Panc1 (cell line): ENCODE measurements around the gene TPM4. TPM values are rescaled to one million over a fixed set of nuclear protein-coding genes. Genes with fewer than 3 reads are reported as not detected.

Experiments used
- ATAC-seq: fragments of 200-7000 bp; cut with Tn5 transposase; 2 replicates; pipeline ENCODE4 v1.9.1; 2020; ENCODE audit warnings: mild to moderate bottlenecking, moderate library complexity
- BruUV-seq: library from RNA; stranded (reverse); fragments of 400-500 nt; replicated peaks from 2 replicates; lab custom pipeline; 2021; lab: Mats Ljungman, UMichigan
- CTCF ChIA-PET: fragments of 300-600 bp; sonication (Branson Sonifier 250); formaldehyde crosslinking; loops from one replicate; lab custom pipeline; 2022; ENCODE audit warnings: antibody characterized with exemption; lab: Charles Lee
- POLR2A ChIA-PET: fragments of 300-600 bp; sonication (Branson Sonifier 250); formaldehyde crosslinking; loops from one replicate; lab custom pipeline; 2022; ENCODE audit warnings: antibody characterized with exemption; lab: Charles Lee
- DNase-seq: peaks from one replicate; pipeline ENCODE4 v3.0.0-alpha.2; 2010; ENCODE audit warnings: low read depth, low spot score
- H3K27ac ChIP-seq: 2 replicates; pipeline ENCODE4 v1.5.1; 2011; ENCODE audit warnings: mild to moderate bottlenecking, low read length, inconsistent platforms
- H3K27me3 ChIP-seq: fragments of 200-500 bp; sonication (Bioruptor generic); 2 replicates; pipeline ENCODE4 v1.6.0; 2014; ENCODE audit warnings: low read length, inconsistent platforms; ENCODE audit not compliant: control insufficient read depth, insufficient read depth
- H3K36me3 ChIP-seq: fragments of 200-500 bp; sonication (Bioruptor generic); 2 replicates; pipeline ENCODE4 v1.5.1; 2014; ENCODE audit warnings: inconsistent platforms, mild to moderate bottlenecking, low read length, moderate library complexity; ENCODE audit not compliant: control insufficient read depth, insufficient read depth
- H3K4me1 ChIP-seq: 2 replicates; pipeline ENCODE4 v1.5.1; 2011; ENCODE audit warnings: inconsistent platforms, mild to moderate bottlenecking, low read length, moderate library complexity; ENCODE audit not compliant: control insufficient read depth, insufficient read depth
- H3K4me3 ChIP-seq, 2 experiments: 2 replicates each; pipeline ENCODE4 v1.5.1; 2011 to 2012; ENCODE audit warnings: low read depth in 2 of 2, low read length in 2 of 2, mild to moderate bottlenecking in 2 of 2, inconsistent platforms in 1 of 2, moderate library complexity in 1 of 2
- H3K9me3 ChIP-seq: fragments of 200-500 bp; sonication (Bioruptor generic); 2 replicates; pipeline ENCODE4 v1.5.1; 2014; ENCODE audit warnings: low read depth, mild to moderate bottlenecking, inconsistent platforms, low read length, moderate library complexity; ENCODE audit not compliant: control insufficient read depth, insufficient read depth
- CTCF ChIP-seq: fragments of 450-650 bp; IDR thresholded peaks from 2 replicates; pipeline ENCODE4 v1.5.1; 2017; ENCODE audit warnings: mild to moderate bottlenecking
- POLR2AphosphoS5 ChIP-seq: IDR thresholded peaks from 2 replicates; pipeline ENCODE4 v1.6.1; 2012; ENCODE audit warnings: mild to moderate bottlenecking, low read depth, low read length, moderate library complexity
- SIN3A ChIP-seq: IDR thresholded peaks from 2 replicates; pipeline ENCODE4 v1.6.1; 2012; ENCODE audit warnings: low read depth, mild to moderate bottlenecking, low read length, moderate library complexity, borderline replicate concordance; ENCODE audit not compliant: insufficient read depth
- TCF7L2 ChIP-seq: IDR thresholded peaks from 2 replicates; pipeline ENCODE4 v1.6.1; 2011; ENCODE audit warnings: mild to moderate bottlenecking, low read depth, low read length, inconsistent platforms
- in situ Hi-C: cut with HindIII; loops from 2 replicates; pipeline ENCODE4 v1.10.0; 2016; ENCODE audit warnings: low sequenced_read_pairs, low pct_unique_long_range_greater_than_20kb
- intact Hi-C: fragments of 100-400 bp; cut with micrococcal nuclease; formaldehyde crosslinking; loops from one replicate; pipeline ENCODE4 v1.10.0; 2022; ENCODE audit not compliant: unreplicated experiment
- total RNA-seq: library from RNA; stranded (reverse); gene quantifications from one replicate; pipeline ENCODE4 v1.2.1, GENCODE V29; 2021; ENCODE audit not compliant: unreplicated experiment
- TF ChIP-seq, protein P1 (sequence below), 2 experiments: IDR thresholded peaks; 2 replicates each; pipeline ENCODE4 v1.6.1; 2011 to 2012; ENCODE audit warnings: low read depth in 2 of 2, control low read depth in 1 of 2, low read length in 1 of 2, mild to moderate bottlenecking in 1 of 2, moderate library complexity in 1 of 2; ENCODE audit not compliant: insufficient read depth in 1 of 2

TPM4 gene
- total RNA-seq, 1 experiment from 2014 or later = 165 TPM

DNA sequence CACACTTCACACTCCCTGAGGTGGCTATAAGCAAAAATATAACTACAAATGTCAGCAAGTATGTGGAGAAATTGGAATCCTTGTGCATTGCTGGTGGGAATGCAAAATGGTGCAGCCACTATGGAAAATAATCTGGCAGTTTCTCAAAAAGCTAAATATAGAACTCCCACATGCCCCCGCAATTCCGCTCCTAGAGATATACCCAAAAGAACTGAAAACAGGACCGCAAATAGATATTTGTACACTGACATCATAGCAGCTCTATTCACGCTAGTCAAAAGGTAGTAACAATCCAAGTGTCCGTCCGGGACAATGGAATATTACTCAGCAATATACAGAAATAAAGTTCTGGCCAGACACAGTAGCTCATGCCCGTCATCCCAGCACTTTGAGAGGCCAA is 31.5 kb upstream of the TPM4 start:
- Histone ChIP-seq H3K9me3 (no peaks in the 10 kb centered on the region), H3K27me3 (no peaks in the 10 kb centered on the region), H3K36me3 (no peaks in the 10 kb centered on the region), H3K27ac (no peak overlapping the region), H3K4me1 (no peaks in the 10 kb centered on the region), H3K4me3 (no peak overlapping the region)
- DNase-seq (no peak), ATAC-seq (no peak)
- intact Hi-C loops = loop anchor here (5.0 kb wide), 1 partner anchor 138 kb away; no protein-coding TSS in a partner anchor
- in situ Hi-C loops = no loop called here
- TF ChIP-seq POLR2AphosphoS5 = no peak
- no peak for TF ChIP-seq CTCF
- no peak for TF ChIP-seq TCF7L2
- TF ChIP-seq, protein P1, sequence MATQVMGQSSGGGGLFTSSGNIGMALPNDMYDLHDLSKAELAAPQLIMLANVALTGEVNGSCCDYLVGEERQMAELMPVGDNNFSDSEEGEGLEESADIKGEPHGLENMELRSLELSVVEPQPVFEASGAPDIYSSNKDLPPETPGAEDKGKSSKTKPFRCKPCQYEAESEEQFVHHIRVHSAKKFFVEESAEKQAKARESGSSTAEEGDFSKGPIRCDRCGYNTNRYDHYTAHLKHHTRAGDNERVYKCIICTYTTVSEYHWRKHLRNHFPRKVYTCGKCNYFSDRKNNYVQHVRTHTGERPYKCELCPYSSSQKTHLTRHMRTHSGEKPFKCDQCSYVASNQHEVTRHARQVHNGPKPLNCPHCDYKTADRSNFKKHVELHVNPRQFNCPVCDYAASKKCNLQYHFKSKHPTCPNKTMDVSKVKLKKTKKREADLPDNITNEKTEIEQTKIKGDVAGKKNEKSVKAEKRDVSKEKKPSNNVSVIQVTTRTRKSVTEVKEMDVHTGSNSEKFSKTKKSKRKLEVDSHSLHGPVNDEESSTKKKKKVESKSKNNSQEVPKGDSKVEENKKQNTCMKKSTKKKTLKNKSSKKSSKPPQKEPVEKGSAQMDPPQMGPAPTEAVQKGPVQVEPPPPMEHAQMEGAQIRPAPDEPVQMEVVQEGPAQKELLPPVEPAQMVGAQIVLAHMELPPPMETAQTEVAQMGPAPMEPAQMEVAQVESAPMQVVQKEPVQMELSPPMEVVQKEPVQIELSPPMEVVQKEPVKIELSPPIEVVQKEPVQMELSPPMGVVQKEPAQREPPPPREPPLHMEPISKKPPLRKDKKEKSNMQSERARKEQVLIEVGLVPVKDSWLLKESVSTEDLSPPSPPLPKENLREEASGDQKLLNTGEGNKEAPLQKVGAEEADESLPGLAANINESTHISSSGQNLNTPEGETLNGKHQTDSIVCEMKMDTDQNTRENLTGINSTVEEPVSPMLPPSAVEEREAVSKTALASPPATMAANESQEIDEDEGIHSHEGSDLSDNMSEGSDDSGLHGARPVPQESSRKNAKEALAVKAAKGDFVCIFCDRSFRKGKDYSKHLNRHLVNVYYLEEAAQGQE (IDR thresholded peaks at IDR 0.05; ENCODE audit: insufficient read depth in 1 of 2, low read depth in 2 of 2, low read length in 1 of 2) = no peak
- no peak for TF ChIP-seq SIN3A
- CTCF ChIA-PET = no interaction called here
- no TSS peak for BruUV-seq
- POLR2A ChIA-PET = no interaction called here

GRCh38 chr19:16045171-16045570 is 31.1 kb upstream of the TPM4 start:
- intact Hi-C loops = no loop called here
- BruUV-seq = no TSS peak

More at GRCh38 chr19:16045171-16045570, 31.1 kb upstream of the TPM4 start:
- DNase-seq = no peak
- H3K4me1 ChIP-seq = no peaks in the 10 kb centered on the region
- no peak overlapping the region for H3K4me3 ChIP-seq
- no peaks in the 10 kb centered on the region for H3K27me3 ChIP-seq
- in situ Hi-C loops = no loop called here
- no peaks in the 10 kb centered on the region for H3K36me3 ChIP-seq
- CTCF ChIA-PET = interaction anchor here (0.6 kb wide), 1 partner anchor 348 kb away, joined by 6 read pairs; no protein-coding TSS in a partner anchor
- TF ChIP-seq, protein P1 (IDR thresholded peaks at IDR 0.05; ENCODE audit: insufficient read depth in 1 of 2, low read depth in 2 of 2, low read length in 1 of 2) = peak in 1 of 2 experiments; percentile 50; a peak in 2 of 4 replicates
- TF ChIP-seq SIN3A (no peak), CTCF (no peak)
- no peak for ATAC-seq
- POLR2A ChIA-PET = no interaction called here
- no peak overlapping the region for H3K27ac ChIP-seq
- no peaks in the 10 kb centered on the region for H3K9me3 ChIP-seq
